Activated T-cell treated with anti-CD3 and anti-CD28 coated beads, Interleukin-2, amount 50 U/mL, for 24 hours (primary cell): Measurements from ENCODE around the gene MAPK4.
"Not testable (repeated sequence)": the region's sequence is repeated elsewhere in the genome, so short reads cannot be mapped to it uniquely, and the experiment has no call there.

ENCODE experiments used
- DNase-seq: peaks from one replicate; pipeline ENCODE4 v3.0.0-alpha.2; 2020
- H3K27ac Mint-ChIP-seq: 2 replicates; pipeline ENCODE4 v1.8.0; 2020; ENCODE audit warnings: mild to moderate bottlenecking, mixed read lengths
- H3K27me3 Mint-ChIP-seq: 2 replicates; pipeline ENCODE4 v1.8.0; 2020; ENCODE audit warnings: mixed read lengths
- H3K36me3 Mint-ChIP-seq: 2 replicates; pipeline ENCODE4 v1.8.0; 2020; ENCODE audit warnings: low read depth, mixed read lengths
- H3K4me1 Mint-ChIP-seq: 2 replicates; pipeline ENCODE4 v1.8.0; 2020; ENCODE audit warnings: low read depth, mixed read lengths
- H3K4me3 Mint-ChIP-seq: 2 replicates; pipeline ENCODE4 v1.8.0; 2020; ENCODE audit warnings: mild to moderate bottlenecking, moderate library complexity, mixed read lengths
- H3K9me3 Mint-ChIP-seq: 2 replicates; pipeline ENCODE4 v1.8.0; 2020; ENCODE audit warnings: mixed read lengths

Gene MAPK4

GRCh38 chr18:50559752-50560680 lies at the start of gene MAPK4:
Gene MAPK4, plus strand, starts transcription at chr18:50560087. Its CDS starts 103,872 bp downstream, at chr18:50663959.
- Mint-ChIP-seq H3K36me3 (no peaks in the 10 kb centered on the region), H3K9me3 (peaks cover 6% of the 10 kb centered on the region), H3K27ac (no peak within 1 kb of the TSS), H3K4me1 (peaks cover 7% of the 10 kb centered on the region), H3K27me3 (peaks cover 73% of the 10 kb centered on the region), H3K4me3 (peak within 1 kb of the TSS; percentile 52)
- peak; percentile 40 for DNase-seq

- H3K4me3 Mint-ChIP-seq, H3K36me3 Mint-ChIP-seq, H3K27me3 Mint-ChIP-seq, DNase-seq, H3K4me1 Mint-ChIP-seq, H3K9me3 Mint-ChIP-seq, H3K27ac Mint-ChIP-seq: not testable (repeated sequence)
Observed at GRCh38 chr18:50517277-50517676, 42.6 kb upstream of the MAPK4 start.

- Mint-ChIP-seq H3K27ac (no peak overlapping the region), H3K4me1 (no peaks in the 10 kb centered on the region), H3K27me3 (peaks cover 9% of the 10 kb centered on the region), H3K9me3 (no peaks in the 10 kb centered on the region), H3K36me3 (no peaks in the 10 kb centered on the region), H3K4me3 (no peak overlapping the region)
- no peak for DNase-seq
Observed at GRCh38 chr18:50518787-50519546, 40.9 kb upstream of the MAPK4 start.

GRCh38 chr18:50523165-50523564 lies 36.7 kb upstream of the MAPK4 start:
- H3K4me3 Mint-ChIP-seq, result no peak overlapping the region
- DNase-seq, result no peak
- no peaks in the 10 kb centered on the region for H3K36me3 Mint-ChIP-seq
- H3K4me1 Mint-ChIP-seq, result no peaks in the 10 kb centered on the region
- H3K27me3 Mint-ChIP-seq, result peaks cover 17% of the 10 kb centered on the region
- H3K27ac Mint-ChIP-seq, result no peak overlapping the region
- H3K9me3 Mint-ChIP-seq, result no peaks in the 10 kb centered on the region

GRCh38 chr18:50527636-50528307 lies 32.1 kb upstream of the MAPK4 start:
- Mint-ChIP-seq H3K27ac (no peak overlapping the region), H3K4me3 (no peak overlapping the region), H3K4me1 (no peaks in the 10 kb centered on the region), H3K27me3 (peaks cover 13% of the 10 kb centered on the region), H3K9me3 (peaks cover 12% of the 10 kb centered on the region), H3K36me3 (no peaks in the 10 kb centered on the region)
- no peak for DNase-seq

GRCh38 chr18:50528806-50529205 lies 31.1 kb upstream of the MAPK4 start:
- DNase-seq, result no peak
- no peak overlapping the region for H3K27ac Mint-ChIP-seq
- no peaks in the 10 kb centered on the region for H3K4me1 Mint-ChIP-seq

GRCh38 chr18:50533822-50534221 lies 26.1 kb upstream of the MAPK4 start:
- not testable (repeated sequence) for H3K27ac Mint-ChIP-seq, H3K4me1 Mint-ChIP-seq, H3K27me3 Mint-ChIP-seq, H3K36me3 Mint-ChIP-seq, H3K4me3 Mint-ChIP-seq, DNase-seq
- H3K9me3 Mint-ChIP-seq, result peaks cover 29% of the 10 kb centered on the region

More at GRCh38 chr18:50528806-50529205, 31.1 kb upstream of the MAPK4 start:
- Mint-ChIP-seq H3K36me3 (no peaks in the 10 kb centered on the region), H3K4me3 (no peak overlapping the region), H3K9me3 (peaks cover 21% of the 10 kb centered on the region), H3K27me3 (peaks cover 7% of the 10 kb centered on the region)

- H3K4me3 Mint-ChIP-seq, H3K9me3 Mint-ChIP-seq, DNase-seq, H3K36me3 Mint-ChIP-seq, H3K27ac Mint-ChIP-seq, H3K27me3 Mint-ChIP-seq, H3K4me1 Mint-ChIP-seq: not testable (repeated sequence)
Observed at GRCh38 chr18:50544476-50544875, 15.4 kb upstream of the MAPK4 start.

- no peak for DNase-seq
- Mint-ChIP-seq H3K4me3 (no peak overlapping the region), H3K4me1 (no peaks in the 10 kb centered on the region), H3K9me3 (no peaks in the 10 kb centered on the region), H3K27ac (no peak overlapping the region), H3K36me3 (no peaks in the 10 kb centered on the region), H3K27me3 (peaks cover 7% of the 10 kb centered on the region)
Observed at GRCh38 chr18:50545936-50546335, 14.0 kb upstream of the MAPK4 start.

- H3K27me3 Mint-ChIP-seq, result peaks cover 17% of the 10 kb centered on the region
- H3K36me3 Mint-ChIP-seq, result no peaks in the 10 kb centered on the region
- no peak overlapping the region for H3K27ac Mint-ChIP-seq
- no peaks in the 10 kb centered on the region for H3K9me3 Mint-ChIP-seq
- DNase-seq, result no peak
- H3K4me3 Mint-ChIP-seq, result no peak overlapping the region
- no peaks in the 10 kb centered on the region for H3K4me1 Mint-ChIP-seq
Observed at GRCh38 chr18:50548160-50548559, 11.7 kb upstream of the MAPK4 start.

- DNase-seq, H3K27ac Mint-ChIP-seq, H3K4me1 Mint-ChIP-seq, H3K9me3 Mint-ChIP-seq, H3K4me3 Mint-ChIP-seq, H3K36me3 Mint-ChIP-seq: not testable (repeated sequence)
- H3K27me3 Mint-ChIP-seq, result peaks cover 41% of the 10 kb centered on the region
Observed at GRCh38 chr18:50551651-50552050, 8.2 kb upstream of the MAPK4 start.

GRCh38 chr18:50558157-50558556 lies 1.7 kb upstream of the MAPK4 start:
- H3K4me3 Mint-ChIP-seq, result no peak overlapping the region
- no peak overlapping the region for H3K27ac Mint-ChIP-seq
- peaks cover 74% of the 10 kb centered on the region for H3K27me3 Mint-ChIP-seq
- H3K9me3 Mint-ChIP-seq, result peaks cover 6% of the 10 kb centered on the region
- H3K4me1 Mint-ChIP-seq, result peaks cover 7% of the 10 kb centered on the region
- no peaks in the 10 kb centered on the region for H3K36me3 Mint-ChIP-seq
- no peak for DNase-seq

- no peaks in the 10 kb centered on the region for H3K36me3 Mint-ChIP-seq
- DNase-seq, result no peak
- H3K27ac Mint-ChIP-seq, result no peak overlapping the region
- H3K4me3 Mint-ChIP-seq, result peak overlapping the region; percentile 47
- peaks cover 73% of the 10 kb centered on the region for H3K27me3 Mint-ChIP-seq
- H3K9me3 Mint-ChIP-seq, result peaks cover 6% of the 10 kb centered on the region
- peaks cover 7% of the 10 kb centered on the region for H3K4me1 Mint-ChIP-seq
Observed at GRCh38 chr18:50558948-50559751, 737 bp upstream of the MAPK4 start.
